Lower leg skin (tissue), 4 donors: ENCODE results near the gene SLC9C2. TPM values are rescaled to one million over a fixed set of nuclear protein-coding genes. Genes with fewer than 3 reads are reported as not detected.
"Not testable (repeated sequence)": the region's sequence is repeated elsewhere in the genome, so short reads cannot be mapped to it uniquely, and the experiment has no call there.

Source experiments
- DNase-seq, 2 donors: peaks; one replicate each; pipeline ENCODE4 v3.0.0-alpha.2; 2019; ENCODE audit warnings: low spot score in 2 of 2
- H3K4me3 ChIP-seq: fragments of 200-600 bp; sonication (generic); 2 replicates; pipeline ENCODE4 v1.5.1; 2017; ENCODE audit warnings: mild to moderate bottlenecking, low read depth; ENCODE audit not compliant: poor library complexity, severe bottlenecking
- POLR2A ChIP-seq, 2 donors: fragments of 450-650 bp; IDR thresholded peaks; one replicate each; pipeline ENCODE4 v1.6.1; 2016 to 2017; ENCODE audit warnings: antibody characterized with exemption in 2 of 2, mild to moderate bottlenecking in 1 of 2, moderate library complexity in 1 of 2
- WGBS, 2 donors: methylation state at CpG; one replicate each; pipeline ENCODE4 v1.1.5; 2018; 5-methylcytosine and 5-hydroxymethylcytosine counted together
- intact Hi-C: fragments of 100-400 bp; cut with DNase I; formaldehyde crosslinking; loops from one replicate; pipeline ENCODE4 v1.15.0; 2023; ENCODE audit warnings: low total_unique reads
- total RNA-seq, 4 donors: library from RNA; depleted of rRNA; stranded (reverse); fragments of >200 nt; gene quantifications; one replicate each; pipeline ENCODE4 v1.1.0, GENCODE V29; 2016
- TF ChIP-seq, protein P1 (sequence below), 3 donors: fragments of 450-650 bp; IDR thresholded peaks; one replicate each; pipeline ENCODE4 v1.5.1; 2016; ENCODE audit warnings: antibody characterized with exemption in 3 of 3, mild to moderate bottlenecking in 3 of 3, moderate library complexity in 2 of 3

Gene SLC9C2
- total RNA-seq, 4 donors from 2014 or later, result not detected

DNA sequence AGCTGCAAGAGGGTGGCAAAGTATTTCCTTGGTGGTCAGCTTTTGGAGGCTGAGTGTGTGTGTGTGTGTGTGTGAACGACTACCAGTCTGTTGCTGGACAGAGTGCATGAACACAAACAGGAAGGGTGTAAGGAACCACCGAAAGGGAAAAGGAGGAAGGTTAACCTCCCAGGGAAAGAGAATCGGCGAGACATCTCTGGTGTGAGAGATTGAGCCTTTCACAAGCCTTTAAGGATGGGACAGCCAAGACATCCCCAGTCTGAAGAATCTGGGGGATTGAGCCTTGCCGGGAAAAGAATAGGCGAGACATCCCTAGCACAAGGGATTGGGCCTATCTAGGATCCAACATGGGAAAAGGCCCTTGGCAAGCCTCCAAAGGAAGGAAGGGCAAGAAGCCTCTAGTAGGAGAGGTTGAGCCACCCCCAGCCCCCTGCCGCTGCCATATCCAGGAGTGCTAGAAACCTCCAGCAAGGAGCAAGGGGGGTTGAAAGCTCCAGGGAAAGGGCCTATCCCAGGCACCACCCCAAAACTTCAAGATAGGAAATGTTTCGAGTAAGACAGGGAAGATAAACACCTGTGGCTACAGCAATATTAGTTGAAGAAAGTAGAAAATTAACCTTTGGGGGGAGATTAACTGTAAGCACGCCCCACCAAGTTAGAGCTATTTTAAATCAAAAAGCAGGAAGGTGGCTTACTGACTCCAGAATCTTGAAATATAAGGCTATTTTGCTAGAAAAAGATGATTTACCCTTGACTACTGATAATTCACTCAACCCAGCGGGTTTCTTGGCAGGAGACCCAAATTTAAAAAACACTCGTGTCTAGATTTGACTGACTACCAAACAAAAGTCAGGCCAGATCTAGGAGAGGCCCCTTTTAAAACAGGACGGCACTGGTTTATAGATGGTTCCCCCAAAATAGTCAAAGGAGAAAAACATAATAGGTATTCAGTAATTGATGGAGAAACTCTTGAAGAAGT is 35.5 kb upstream of the SLC9C2 start:
- intact Hi-C loops, result no loop called here
- no peak for DNase-seq
- no peak overlapping the region for H3K4me3 ChIP-seq
- 85 to 86% methylated on average over 12 of the region's 12 CpGs for WGBS, 2 donors
- TF ChIP-seq, protein P1, sequence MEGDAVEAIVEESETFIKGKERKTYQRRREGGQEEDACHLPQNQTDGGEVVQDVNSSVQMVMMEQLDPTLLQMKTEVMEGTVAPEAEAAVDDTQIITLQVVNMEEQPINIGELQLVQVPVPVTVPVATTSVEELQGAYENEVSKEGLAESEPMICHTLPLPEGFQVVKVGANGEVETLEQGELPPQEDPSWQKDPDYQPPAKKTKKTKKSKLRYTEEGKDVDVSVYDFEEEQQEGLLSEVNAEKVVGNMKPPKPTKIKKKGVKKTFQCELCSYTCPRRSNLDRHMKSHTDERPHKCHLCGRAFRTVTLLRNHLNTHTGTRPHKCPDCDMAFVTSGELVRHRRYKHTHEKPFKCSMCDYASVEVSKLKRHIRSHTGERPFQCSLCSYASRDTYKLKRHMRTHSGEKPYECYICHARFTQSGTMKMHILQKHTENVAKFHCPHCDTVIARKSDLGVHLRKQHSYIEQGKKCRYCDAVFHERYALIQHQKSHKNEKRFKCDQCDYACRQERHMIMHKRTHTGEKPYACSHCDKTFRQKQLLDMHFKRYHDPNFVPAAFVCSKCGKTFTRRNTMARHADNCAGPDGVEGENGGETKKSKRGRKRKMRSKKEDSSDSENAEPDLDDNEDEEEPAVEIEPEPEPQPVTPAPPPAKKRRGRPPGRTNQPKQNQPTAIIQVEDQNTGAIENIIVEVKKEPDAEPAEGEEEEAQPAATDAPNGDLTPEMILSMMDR (IDR thresholded peaks at IDR 0.05), result no peak
- no peak for TF ChIP-seq POLR2A (IDR thresholded peaks at IDR 0.05)

DNA sequence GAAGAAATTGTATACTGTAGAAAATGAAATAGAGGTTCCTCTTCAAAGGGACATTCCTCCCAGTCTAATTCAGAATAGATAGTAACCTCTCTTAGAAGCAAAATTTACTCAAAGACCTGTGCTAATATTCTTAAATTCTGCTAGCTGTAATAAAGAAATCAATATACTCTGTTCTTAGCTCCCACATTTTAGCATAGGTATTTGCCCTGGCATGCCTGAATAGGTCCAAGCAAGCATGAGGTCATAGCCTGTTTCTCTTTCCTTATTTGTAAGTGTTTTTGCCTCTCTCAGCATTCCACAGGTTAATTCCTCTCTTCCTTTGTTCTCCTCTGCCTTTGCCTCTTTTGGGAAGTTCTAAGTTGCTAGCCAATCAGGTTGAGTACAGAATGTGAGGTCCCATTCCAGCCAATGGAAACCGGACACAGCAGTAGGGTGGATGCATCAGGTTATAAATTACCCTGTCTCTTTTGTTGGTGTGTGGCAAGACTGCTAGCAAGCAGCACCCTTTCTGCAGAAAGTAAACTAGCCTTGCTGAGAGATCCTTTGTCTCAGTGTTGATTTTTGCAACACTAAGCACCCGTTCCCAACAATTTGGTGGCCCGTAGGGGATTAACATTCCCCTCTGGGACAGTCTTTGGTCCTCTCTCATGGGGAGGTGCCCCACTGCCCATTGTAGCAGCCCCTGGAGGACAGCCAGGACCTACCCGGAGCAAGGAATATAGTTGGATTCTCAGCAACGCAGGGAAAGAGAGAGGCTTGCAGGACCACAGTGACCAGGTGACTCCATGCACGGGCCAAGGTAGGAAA is 34.6 kb upstream of the SLC9C2 start:
- H3K4me3 ChIP-seq, DNase-seq, intact Hi-C loops: not testable (repeated sequence)
- WGBS, 2 donors, result 88 to 94% methylated on average over 6 of the region's 6 CpGs

DNA sequence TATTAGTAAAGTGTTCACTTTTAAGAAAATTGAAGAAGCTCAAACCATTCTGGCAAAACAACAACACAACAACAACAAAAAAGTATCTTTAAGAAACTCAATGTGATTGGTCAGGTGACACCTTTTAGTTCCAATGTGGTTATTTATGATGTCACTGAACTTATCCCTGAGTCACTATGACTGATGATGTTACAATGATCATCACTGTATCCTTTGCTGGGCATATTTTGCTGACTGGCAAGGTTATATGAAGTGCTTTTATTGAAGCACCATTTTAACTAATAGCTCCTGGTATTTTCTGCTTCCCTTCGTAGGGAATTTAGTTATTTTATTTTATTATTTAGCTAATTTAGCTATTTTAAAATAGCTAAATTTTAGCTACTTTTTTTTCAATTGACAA is 32.2 kb upstream of the SLC9C2 start, which contains the start of gene TEX50:
Gene TEX50 (plus strand): TSS at position 223 of the 400 bp plus-strand sequence. CDS start 184 bp downstream, outside the sequence.
- H3K4me3 ChIP-seq, result no peak within 1 kb of the TSS
- 86 to 87% methylated on average over 1 of the region's 1 CpG for WGBS, 2 donors
- no peak for DNase-seq
- intact Hi-C loops, result no loop called here
- no peak for TF ChIP-seq POLR2A (IDR thresholded peaks at IDR 0.05)
- TF ChIP-seq, protein P1 (IDR thresholded peaks at IDR 0.05), result no peak

DNA sequence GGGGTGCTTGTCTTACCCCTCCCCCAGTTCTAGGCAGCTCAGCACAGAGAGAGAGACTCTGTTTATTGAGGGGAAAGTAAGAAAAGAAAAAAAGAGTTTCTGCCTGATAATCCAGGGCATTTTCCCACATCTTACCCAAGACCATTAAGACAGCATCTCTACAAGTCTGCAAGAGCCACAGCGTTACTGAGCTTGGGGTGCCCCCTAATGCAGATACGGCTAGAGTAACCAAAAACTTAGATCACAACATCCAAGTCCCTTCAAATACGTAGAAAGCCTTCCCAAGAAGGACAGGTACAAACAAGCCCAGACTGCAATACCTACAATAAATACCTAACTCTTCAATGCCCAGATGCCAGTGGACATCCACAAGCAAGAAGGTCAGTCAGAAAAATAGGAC is 26.0 kb upstream of the SLC9C2 start:
- TF ChIP-seq POLR2A (IDR thresholded peaks at IDR 0.05), result no peak
- TF ChIP-seq, protein P1 (IDR thresholded peaks at IDR 0.05), result no peak
- H3K4me3 ChIP-seq, result no peak overlapping the region
- DNase-seq, result no peak
- intact Hi-C loops, result no loop called here
- 77 to 83% methylated on average over 3 of the region's 3 CpGs for WGBS, 2 donors

DNA sequence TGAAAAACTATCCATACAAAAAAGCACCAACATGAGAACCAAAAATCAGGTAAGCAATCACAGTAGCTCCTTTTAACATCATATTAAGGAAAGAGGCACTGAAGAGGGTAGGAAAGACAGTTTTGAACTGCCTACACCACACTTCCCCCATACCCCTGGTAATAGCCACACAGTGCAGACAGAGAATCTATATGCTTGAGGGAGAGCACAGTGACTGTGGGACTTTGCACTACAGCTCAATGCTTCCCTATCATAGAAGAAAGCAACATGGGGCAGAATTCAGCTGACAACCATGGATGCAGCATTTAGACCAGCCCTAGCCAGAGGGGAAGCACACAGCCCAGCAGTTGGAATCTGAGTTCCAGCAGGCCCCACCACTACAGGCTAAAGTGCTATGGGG is 24.4 kb upstream of the SLC9C2 start:
- intact Hi-C loops, result no loop called here
- no peak for DNase-seq
- H3K4me3 ChIP-seq, result no peak overlapping the region
- no peak for TF ChIP-seq POLR2A (IDR thresholded peaks at IDR 0.05)
- TF ChIP-seq, protein P1 (IDR thresholded peaks at IDR 0.05), result no peak

DNA sequence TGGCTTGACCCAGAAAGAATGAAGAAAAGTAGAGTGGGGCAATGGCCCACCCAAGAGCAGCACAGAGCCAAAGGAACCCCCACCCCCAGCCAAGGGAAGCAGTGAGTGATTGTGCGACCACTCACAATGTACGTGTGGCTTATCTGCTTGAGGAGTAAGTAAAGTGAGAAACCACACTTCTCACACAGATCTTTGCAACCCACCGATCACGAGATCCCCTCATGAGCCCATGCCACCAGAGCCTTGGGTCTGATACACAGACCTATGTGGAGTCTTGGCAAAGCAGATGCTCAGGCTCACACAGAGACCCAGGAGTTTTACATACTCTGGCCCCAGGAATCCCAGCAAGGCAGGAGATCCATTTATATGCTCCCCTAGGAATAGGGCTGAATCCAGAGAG is 14.0 kb upstream of the SLC9C2 start:
- 83 to 89% methylated on average over 4 of the region's 4 CpGs for WGBS, 2 donors
- intact Hi-C loops, result no loop called here

DNA sequence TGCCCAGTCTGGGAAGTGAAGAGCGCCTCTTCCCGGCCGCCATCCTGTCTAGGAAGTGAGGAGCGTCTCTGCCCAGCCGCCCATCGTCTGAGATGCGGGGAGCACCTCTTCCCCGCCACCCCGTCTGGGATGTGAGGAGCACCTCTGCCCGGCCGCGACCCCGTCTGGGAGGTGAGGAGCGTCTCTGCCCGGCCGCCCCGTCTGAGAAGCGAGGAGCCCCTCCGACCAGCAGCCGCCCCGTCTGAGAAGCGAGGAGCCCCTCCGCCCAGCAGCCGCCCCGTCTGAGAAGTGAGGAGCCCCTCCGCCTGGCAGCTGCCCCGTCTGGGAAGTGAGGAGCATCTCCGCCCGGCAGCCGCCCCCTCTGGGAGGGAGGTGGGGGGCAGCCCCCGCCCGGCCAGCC is 10.2 kb upstream of the SLC9C2 start:
- intact Hi-C loops, H3K4me3 ChIP-seq, DNase-seq: not testable (repeated sequence)
- 90 to 98% methylated on average over 14 to 29 of the region's 32 CpGs for whole genome bisulfite sequencing, 2 donors

More for the DNA sequence above, 14.0 kb upstream of the SLC9C2 start:
- TF ChIP-seq, protein P1 (IDR thresholded peaks at IDR 0.05), result no peak
- TF ChIP-seq POLR2A (IDR thresholded peaks at IDR 0.05), result no peak
- no peak for DNase-seq
- no peak overlapping the region for H3K4me3 ChIP-seq
